Keratinocyte (primary cell): Measurements from ENCODE around the gene LAIR2. TPM values are rescaled to one million over a fixed set of nuclear protein-coding genes. Genes with fewer than 3 reads are reported as not detected.

Experiments
- DNase-seq: peaks from one replicate; pipeline ENCODE4 v3.0.0-alpha.2; 2011; ENCODE audit warnings: low read depth, missing footprints, low spot score
- FAIRE-seq: peaks from 2 replicates; lab custom pipeline; 2011; peaks lifted over from hg19 to GRCh38; lab: Jason Lieb, UNC
- H2AFZ ChIP-seq: 2 replicates; pipeline ENCODE4 v1.6.0; 2012; ENCODE audit warnings: low read length, control low read depth, inconsistent platforms; ENCODE audit not compliant: control insufficient read depth
- H3K27ac ChIP-seq: 2 replicates; pipeline ENCODE4 v1.5.1; 2011; ENCODE audit warnings: low read length; ENCODE audit not compliant: control insufficient read depth, insufficient read depth
- H3K27me3 ChIP-seq: 3 replicates; pipeline ENCODE4 v1.6.0; 2011; ENCODE audit warnings: low read length; ENCODE audit not compliant: control insufficient read depth, insufficient read depth; ENCODE audit errors: extremely low read depth
- H3K36me3 ChIP-seq, 2 experiments: 2 replicates in 1 of 2; 3 replicates in 1 of 2; pipeline ENCODE4 v1.5.1; 2011; ENCODE audit warnings: low read length in 2 of 2, mild to moderate bottlenecking in 1 of 2; ENCODE audit not compliant: control insufficient read depth in 2 of 2, insufficient read depth in 2 of 2; ENCODE audit errors: extremely low read depth in 1 of 2
- H3K4me1 ChIP-seq: 3 replicates; pipeline ENCODE4 v1.5.1; 2011; ENCODE audit warnings: low read length; ENCODE audit not compliant: control insufficient read depth, insufficient read depth; ENCODE audit errors: extremely low read depth
- H3K4me2 ChIP-seq: 3 replicates; pipeline ENCODE4 v1.6.0; 2011; ENCODE audit warnings: low read depth, low read length; ENCODE audit not compliant: control insufficient read depth, insufficient read depth; ENCODE audit errors: extremely low read depth
- H3K4me3 ChIP-seq, 3 experiments: fragments of 200-600 bp in 1 of 3; sonication (generic) in 1 of 3; 2 replicates in 2 of 3; 3 replicates in 1 of 3; pipeline ENCODE4 v1.5.1; 2011 to 2016; ENCODE audit warnings: low read length in 3 of 3, mild to moderate bottlenecking in 3 of 3, control low read depth in 2 of 3, inconsistent platforms in 1 of 3, low read depth in 1 of 3, mixed read lengths in 1 of 3, mixed run types in 1 of 3, moderate library complexity in 1 of 3; ENCODE audit not compliant: control insufficient read depth in 2 of 3, insufficient read depth in 2 of 3; ENCODE audit errors: extremely low read depth in 1 of 3
- H3K79me2 ChIP-seq: 2 replicates; pipeline ENCODE4 v1.6.0; 2012; ENCODE audit warnings: low read length; ENCODE audit not compliant: control insufficient read depth, insufficient read depth
- H3K9ac ChIP-seq: 3 replicates; pipeline ENCODE4 v1.6.0; 2011; ENCODE audit warnings: low read length; ENCODE audit not compliant: control insufficient read depth, insufficient read depth; ENCODE audit errors: extremely low read depth
- H3K9me1 ChIP-seq: 3 replicates; pipeline ENCODE4 v1.6.0; 2011; ENCODE audit warnings: low read length; ENCODE audit not compliant: control insufficient read depth, insufficient read depth; ENCODE audit errors: extremely low read depth
- H3K9me3 ChIP-seq: 2 replicates; pipeline ENCODE4 v1.5.1; 2012; ENCODE audit warnings: low read depth, low read length; ENCODE audit not compliant: control insufficient read depth
- H4K20me1 ChIP-seq: 3 replicates; pipeline ENCODE4 v1.6.0; 2011; ENCODE audit warnings: low read length; ENCODE audit not compliant: control insufficient read depth, insufficient read depth; ENCODE audit errors: extremely low read depth
- EZH2 ChIP-seq: IDR thresholded peaks from one replicate; pipeline ENCODE4 v1.6.1; 2012; ENCODE audit warnings: inconsistent platforms, mild to moderate bottlenecking, low read length, moderate library complexity
- dilution Hi-C: fragments of 300-500 bp; cut with MboI; formaldehyde crosslinking; loops from one replicate; pipeline ENCODE4 v1.7.0; 2020; ENCODE audit warnings: low sequenced_read_pairs; ENCODE audit not compliant: extremely low pct_ligation_motif_present
- polyA plus RNA-seq, 5 experiments: library from polyadenylated mRNA; depleted of rRNA in 3 of 5; stranded (reverse) in 3 of 5; stranded (forward) in 1 of 5; unstranded in 1 of 5; fragments of >200 nt; gene quantifications; 1 replicate in 1 of 5; 2 replicates in 3 of 5; 3 replicates in 1 of 5; pipeline versions ENCODE4 v1.2.1 to v1.2.3, GENCODE V29; 2011 to 2012; ENCODE audit warnings: missing spikeins in 2 of 5, low read depth in 1 of 5, low replicate concordance in 1 of 5
- TF ChIP-seq, protein P1 (sequence below), 3 experiments: IDR thresholded peaks in 1 of 3; conservative IDR thresholded peaks in 1 of 3; optimal IDR thresholded peaks in 1 of 3; 2 replicates in 2 of 3; 3 replicates in 1 of 3; pipeline versions ENCODE3 to v1.5.1; 2011; ENCODE audit warnings: low read length in 3 of 3, mild to moderate bottlenecking in 3 of 3, moderate library complexity in 2 of 3, control low read depth in 1 of 3, inconsistent platforms in 1 of 3; ENCODE audit not compliant: insufficient read depth in 2 of 3; ENCODE audit errors: extremely low read depth in 1 of 3

Gene LAIR2
- polyA plus RNA-seq, 1 donor (not counting 4 experiments of a cell fraction or from before 2014, with no cell fraction given) = not detected

GRCh38 chr19:54515156-54515555 lies 12.5 kb downstream of the LAIR2 start:
- dilution Hi-C loops = no loop called here
- no peak for FAIRE-seq
- no peak overlapping the region for H3K4me2 ChIP-seq
- no peak overlapping the region for H3K27ac ChIP-seq
- no peaks in the 10 kb centered on the region for H3K9me1 ChIP-seq
- no peak overlapping the region for H3K9ac ChIP-seq
- TF ChIP-seq, protein P1, sequence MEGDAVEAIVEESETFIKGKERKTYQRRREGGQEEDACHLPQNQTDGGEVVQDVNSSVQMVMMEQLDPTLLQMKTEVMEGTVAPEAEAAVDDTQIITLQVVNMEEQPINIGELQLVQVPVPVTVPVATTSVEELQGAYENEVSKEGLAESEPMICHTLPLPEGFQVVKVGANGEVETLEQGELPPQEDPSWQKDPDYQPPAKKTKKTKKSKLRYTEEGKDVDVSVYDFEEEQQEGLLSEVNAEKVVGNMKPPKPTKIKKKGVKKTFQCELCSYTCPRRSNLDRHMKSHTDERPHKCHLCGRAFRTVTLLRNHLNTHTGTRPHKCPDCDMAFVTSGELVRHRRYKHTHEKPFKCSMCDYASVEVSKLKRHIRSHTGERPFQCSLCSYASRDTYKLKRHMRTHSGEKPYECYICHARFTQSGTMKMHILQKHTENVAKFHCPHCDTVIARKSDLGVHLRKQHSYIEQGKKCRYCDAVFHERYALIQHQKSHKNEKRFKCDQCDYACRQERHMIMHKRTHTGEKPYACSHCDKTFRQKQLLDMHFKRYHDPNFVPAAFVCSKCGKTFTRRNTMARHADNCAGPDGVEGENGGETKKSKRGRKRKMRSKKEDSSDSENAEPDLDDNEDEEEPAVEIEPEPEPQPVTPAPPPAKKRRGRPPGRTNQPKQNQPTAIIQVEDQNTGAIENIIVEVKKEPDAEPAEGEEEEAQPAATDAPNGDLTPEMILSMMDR (optimal IDR thresholded peaks at IDR 0.05 in 1 of 3, IDR thresholded peaks at IDR 0.05 in 1 of 3, conservative IDR thresholded peaks at IDR 0.05 in 1 of 3; ENCODE audit: extremely low read depth in 1 of 3, insufficient read depth in 2 of 3, low read length in 3 of 3) = no peak
- no peak for TF ChIP-seq EZH2
- DNase-seq = no peak
- no peak overlapping the region for H2AFZ ChIP-seq
- no peaks in the 10 kb centered on the region for H3K9me3 ChIP-seq
- no peak overlapping the region for H3K4me3 ChIP-seq
- H3K36me3 ChIP-seq = no peaks in the 10 kb centered on the region
- H3K27me3 ChIP-seq = no peaks in the 10 kb centered on the region
- H4K20me1 ChIP-seq = no peaks in the 10 kb centered on the region
- no peaks in the 10 kb centered on the region for H3K4me1 ChIP-seq
- H3K79me2 ChIP-seq = no peaks in the 10 kb centered on the region

- TF ChIP-seq, protein P1 (optimal IDR thresholded peaks at IDR 0.05 in 1 of 3, IDR thresholded peaks at IDR 0.05 in 1 of 3, conservative IDR thresholded peaks at IDR 0.05 in 1 of 3; ENCODE audit: extremely low read depth in 1 of 3, insufficient read depth in 2 of 3, low read length in 3 of 3) = no peak
- TF ChIP-seq EZH2 = no peak
- Histone ChIP-seq H3K9me1 (no peaks in the 10 kb centered on the region), H3K79me2 (no peaks in the 10 kb centered on the region), H3K9me3 (no peaks in the 10 kb centered on the region), H3K27ac (no peak overlapping the region), H3K4me2 (no peak overlapping the region), H3K4me3 (no peak overlapping the region), H4K20me1 (no peaks in the 10 kb centered on the region), H3K9ac (no peak overlapping the region), H3K4me1 (no peaks in the 10 kb centered on the region), H3K36me3 (no peaks in the 10 kb centered on the region), H3K27me3 (no peaks in the 10 kb centered on the region), H2AFZ (no peak overlapping the region)
- dilution Hi-C loops = no loop called here
- DNase-seq (no peak), FAIRE-seq (no peak)
These were observed 14.9 kb downstream of the LAIR2 start for GRCh38 chr19:54517483-54517882.
